Spleen (tissue), 7 donors: ENCODE measurements around the gene RBM3.

Experiments
- POLR2A ChIP-seq, 3 donors: fragments of 450-650 bp; IDR thresholded peaks; one replicate each; pipeline ENCODE4 v1.5.1; 2017; ENCODE audit warnings: antibody characterized with exemption in 3 of 3, mild to moderate bottlenecking in 1 of 3
- TF ChIP-seq, protein P1 (sequence below), 11 experiments: fragments of 200-600 bp in 7 of 11; fragments of 450-650 bp in 4 of 11; sonication (generic) in 4 of 11; IDR thresholded peaks in 8 of 11; conservative IDR thresholded peaks in 3 of 11; 1 replicate in 7 of 11; 2 replicates in 4 of 11; pipeline versions ENCODE4 v1.4.0 to v1.8.0; 2016 to 2021; ENCODE audit warnings: antibody characterized with exemption in 11 of 11, inconsistent platforms in 4 of 11, mild to moderate bottlenecking in 1 of 11
- donor health status: DM: no; HTN: no; CAD: no; lungs with moderate emphysema.
- donor health status: DM: no; HTN: no; CAD: no.
- donor health status: DM: no; HTN: no; CAD: no.

DNA sequence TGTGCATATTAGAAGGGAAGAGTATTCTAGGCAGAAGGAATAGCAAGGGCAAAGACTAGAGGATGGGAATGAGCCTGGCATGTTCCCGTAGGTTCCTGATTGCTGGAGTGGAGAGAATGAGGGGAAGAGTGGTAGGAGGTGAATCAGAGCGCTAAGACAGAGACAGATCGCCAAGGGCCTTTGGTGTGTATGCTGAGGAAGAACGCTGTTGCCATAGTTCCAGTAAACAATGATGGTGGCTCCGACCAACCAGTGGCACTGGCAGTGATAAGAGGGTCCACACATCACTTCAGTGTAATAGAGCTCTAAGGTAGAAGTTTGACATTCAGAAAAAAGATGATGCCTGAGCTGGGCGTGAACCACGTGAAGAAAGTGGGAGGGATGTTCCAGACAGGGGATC lies 33.8 kb upstream of the RBM3 start:
- TF ChIP-seq, protein P1, sequence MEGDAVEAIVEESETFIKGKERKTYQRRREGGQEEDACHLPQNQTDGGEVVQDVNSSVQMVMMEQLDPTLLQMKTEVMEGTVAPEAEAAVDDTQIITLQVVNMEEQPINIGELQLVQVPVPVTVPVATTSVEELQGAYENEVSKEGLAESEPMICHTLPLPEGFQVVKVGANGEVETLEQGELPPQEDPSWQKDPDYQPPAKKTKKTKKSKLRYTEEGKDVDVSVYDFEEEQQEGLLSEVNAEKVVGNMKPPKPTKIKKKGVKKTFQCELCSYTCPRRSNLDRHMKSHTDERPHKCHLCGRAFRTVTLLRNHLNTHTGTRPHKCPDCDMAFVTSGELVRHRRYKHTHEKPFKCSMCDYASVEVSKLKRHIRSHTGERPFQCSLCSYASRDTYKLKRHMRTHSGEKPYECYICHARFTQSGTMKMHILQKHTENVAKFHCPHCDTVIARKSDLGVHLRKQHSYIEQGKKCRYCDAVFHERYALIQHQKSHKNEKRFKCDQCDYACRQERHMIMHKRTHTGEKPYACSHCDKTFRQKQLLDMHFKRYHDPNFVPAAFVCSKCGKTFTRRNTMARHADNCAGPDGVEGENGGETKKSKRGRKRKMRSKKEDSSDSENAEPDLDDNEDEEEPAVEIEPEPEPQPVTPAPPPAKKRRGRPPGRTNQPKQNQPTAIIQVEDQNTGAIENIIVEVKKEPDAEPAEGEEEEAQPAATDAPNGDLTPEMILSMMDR (IDR thresholded peaks at IDR 0.05 in 8 of 11, conservative IDR thresholded peaks at IDR 0.05 in 3 of 11): no peak
- TF ChIP-seq POLR2A (IDR thresholded peaks at IDR 0.05): no peak
